Natural killer cell (primary cell): Measurements from ENCODE around the gene LYPD6. TPM values are rescaled to one million over a fixed set of nuclear protein-coding genes. Genes with fewer than 3 reads are reported as not detected.

ENCODE experiments used
- ATAC-seq, 3 donors: fragments of 150-1000 bp in 2 of 3; fragments of 200-7000 bp in 1 of 3; cut with Tn5 transposase; 1 replicate in 1 of 3; 2 replicates in 2 of 3; pipeline ENCODE4 v1.10.0; 2021; ENCODE audit warnings: mild to moderate bottlenecking in 2 of 3, moderate library complexity in 2 of 3
- DNase-seq, 2 donors: peaks; one replicate each; pipeline versions ENCODE4 v3.0.0 to v3.0.0-alpha.2; 2013 to 2021; ENCODE audit warnings: mixed read lengths in 1 of 2
- H3K27ac ChIP-seq: one replicate; pipeline ENCODE4 v1.5.1; 2013; ENCODE audit warnings: mild to moderate bottlenecking, low read length
- H3K27me3 ChIP-seq: one replicate; pipeline ENCODE4 v1.6.1; 2013; ENCODE audit warnings: low read length; ENCODE audit not compliant: control insufficient read depth, insufficient read depth
- H3K36me3 ChIP-seq: one replicate; pipeline ENCODE4 v1.6.1; 2013; ENCODE audit warnings: low read length; ENCODE audit not compliant: control insufficient read depth, insufficient read depth
- H3K4me1 ChIP-seq: one replicate; pipeline ENCODE4 v1.6.1; 2013; ENCODE audit warnings: low read length; ENCODE audit not compliant: control insufficient read depth, insufficient read depth
- H3K4me3 ChIP-seq: one replicate; pipeline ENCODE4 v1.5.1; 2013; ENCODE audit warnings: low read length
- H3K9me3 ChIP-seq: one replicate; pipeline ENCODE4 v1.6.1; 2013; ENCODE audit warnings: low read length; ENCODE audit not compliant: control insufficient read depth, insufficient read depth
- H3K27ac Mint-ChIP-seq, 2 donors: one replicate each; pipeline ENCODE4 v1.8.0; 2022; ENCODE audit warnings: mild to moderate bottlenecking in 2 of 2, mixed read lengths in 2 of 2, moderate library complexity in 1 of 2
- H3K27me3 Mint-ChIP-seq, 2 donors: one replicate each; pipeline ENCODE4 v1.8.0; 2022; ENCODE audit warnings: low read depth in 2 of 2, mixed read lengths in 2 of 2
- H3K36me3 Mint-ChIP-seq: one replicate; pipeline ENCODE4 v1.8.0; 2022; ENCODE audit warnings: mixed read lengths
- H3K4me1 Mint-ChIP-seq, 2 donors: one replicate each; pipeline ENCODE4 v1.8.0; 2022; ENCODE audit warnings: mixed read lengths in 2 of 2
- H3K4me3 Mint-ChIP-seq: one replicate; pipeline ENCODE4 v1.8.0; 2022; ENCODE audit warnings: mild to moderate bottlenecking, moderate library complexity, mixed read lengths
- H3K9me3 Mint-ChIP-seq, 2 donors: one replicate each; pipeline ENCODE4 v1.8.0; 2022; ENCODE audit warnings: mixed read lengths in 2 of 2
- CTCF ChIP-seq: fragments of 200-600 bp; IDR thresholded peaks from one replicate; pipeline ENCODE4 v1.8.0; 2022; ENCODE audit warnings: antibody characterized with exemption
- WGBS: methylation state at CpG from one replicate; pipeline ENCODE4 v1.1.7; 2013; ENCODE audit warnings: missing lambda C conversion rate; ENCODE audit not compliant: insufficient coverage; 5-methylcytosine and 5-hydroxymethylcytosine counted together
- intact Hi-C: fragments of 100-400 bp; cut with micrococcal nuclease; formaldehyde crosslinking; loops from one replicate; pipeline ENCODE4 v1.14.2; 2022
- total RNA-seq, 4 donors: library from RNA; stranded (reverse); fragments of 120-200 nt in 1 of 4; gene quantifications; one replicate each; pipeline versions ENCODE4 v1.2.3 to v1.2.4, GENCODE V29; 2013 to 2022

LYPD6 gene
- total RNA-seq, 3 donors from 2014 or later (not counting 1 experiment from before 2014, with no cell fraction given), result not detected

DNA sequence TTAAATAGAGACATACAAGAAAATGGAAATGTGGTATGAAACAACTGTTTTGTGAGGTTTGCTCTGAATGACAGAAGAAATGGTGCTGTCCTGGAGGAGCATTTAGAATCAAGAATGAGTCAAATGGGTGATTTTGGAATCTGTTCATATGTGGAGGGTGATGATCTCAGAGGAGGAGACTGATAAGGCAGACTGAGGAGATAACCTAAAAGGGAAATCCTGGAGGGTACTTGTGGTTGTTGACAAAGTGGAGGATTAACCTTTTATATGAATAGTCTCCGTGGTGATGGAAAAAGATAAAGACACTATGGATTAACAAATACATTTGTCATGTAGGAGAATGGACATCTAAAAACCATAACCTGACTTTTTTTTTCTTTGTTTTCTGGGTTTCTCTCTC is 183.1 kb downstream of the LYPD6 start:
- Histone ChIP-seq H3K27ac (no peak overlapping the region), H3K36me3 (no peaks in the 10 kb centered on the region), H3K9me3 (no peaks in the 10 kb centered on the region), H3K27me3 (no peaks in the 10 kb centered on the region), H3K4me3 (no peak overlapping the region), H3K4me1 (no peaks in the 10 kb centered on the region)
- no peaks in the 10 kb centered on the region for H3K36me3 Mint-ChIP-seq
- WGBS, result no CpG with 5 or more reads among the region's 1 CpG
- no peak overlapping the region for H3K4me3 Mint-ChIP-seq
- intact Hi-C loops, result no loop called here
- DNase-seq, result no peak
- H3K27me3 Mint-ChIP-seq, result peaks cover 0 to 4% of the 10 kb centered on the region in 2 donors
- H3K4me1 Mint-ChIP-seq, result no peaks in the 10 kb centered on the region
- H3K9me3 Mint-ChIP-seq, result peaks cover 0 to 10% of the 10 kb centered on the region in 2 donors
- no peak overlapping the region for H3K27ac Mint-ChIP-seq
- no peak for ATAC-seq
- no peak for TF ChIP-seq CTCF
